Measurements from ENCODE around the gene CLK1.

The CLK1 gene

DNA sequence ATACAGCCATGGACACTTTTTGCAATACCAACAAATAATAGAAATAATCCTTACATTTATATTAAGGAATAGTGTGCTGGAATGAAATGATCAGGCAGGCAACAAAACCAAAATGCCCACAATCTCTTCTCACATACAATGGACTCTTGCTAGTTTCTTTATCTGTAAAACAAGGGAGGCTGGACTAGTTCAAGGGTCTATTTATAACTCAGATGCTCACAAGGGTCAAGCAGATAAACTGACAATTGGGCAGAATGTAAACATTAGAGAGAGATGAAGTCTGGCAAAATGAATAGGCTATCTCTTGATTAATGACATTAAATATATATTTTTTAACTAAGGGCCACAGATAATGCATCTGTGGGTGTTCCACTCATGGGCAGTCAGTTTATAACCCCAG is 13.0 kb upstream of the CLK1 start:
- TF ChIP-seq, protein P1, sequence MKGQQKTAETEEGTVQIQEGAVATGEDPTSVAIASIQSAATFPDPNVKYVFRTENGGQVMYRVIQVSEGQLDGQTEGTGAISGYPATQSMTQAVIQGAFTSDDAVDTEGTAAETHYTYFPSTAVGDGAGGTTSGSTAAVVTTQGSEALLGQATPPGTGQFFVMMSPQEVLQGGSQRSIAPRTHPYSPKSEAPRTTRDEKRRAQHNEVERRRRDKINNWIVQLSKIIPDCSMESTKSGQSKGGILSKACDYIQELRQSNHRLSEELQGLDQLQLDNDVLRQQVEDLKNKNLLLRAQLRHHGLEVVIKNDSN (IDR thresholded peaks at IDR 0.05), result no peak
- TF ChIP-seq EP300 (IDR thresholded peaks at IDR 0.05; ENCODE audit: borderline replicate concordance) (no peak), TCF12 (IDR thresholded peaks at IDR 0.05; ENCODE audit: low read depth) (no peak), NFIC (IDR thresholded peaks at IDR 0.05) (no peak), RAD21 (IDR thresholded peaks at IDR 0.05; ENCODE audit: low read depth) (no peak), TAF1 (IDR thresholded peaks at IDR 0.05; ENCODE audit: low read depth) (no peak), YY1 (IDR thresholded peaks at IDR 0.05; ENCODE audit: low read depth) (no peak), FOXM1 (IDR thresholded peaks at IDR 0.05; ENCODE audit: borderline replicate concordance, low read depth) (no peak), CREB1 (IDR thresholded peaks at IDR 0.05; ENCODE audit: low read depth) (no peak), EGR1 (IDR thresholded peaks at IDR 0.05) (no peak), CEBPB (IDR thresholded peaks at IDR 0.05) (no peak), ZBTB7A (IDR thresholded peaks at IDR 0.05; ENCODE audit: low read depth) (no peak), TEAD4 (IDR thresholded peaks at IDR 0.05) (no peak)
- TF ChIP-seq, protein P2, sequence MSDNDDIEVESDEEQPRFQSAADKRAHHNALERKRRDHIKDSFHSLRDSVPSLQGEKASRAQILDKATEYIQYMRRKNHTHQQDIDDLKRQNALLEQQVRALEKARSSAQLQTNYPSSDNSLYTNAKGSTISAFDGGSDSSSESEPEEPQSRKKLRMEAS (IDR thresholded peaks at IDR 0.05), result no peak
- TF ChIP-seq, protein P3, sequence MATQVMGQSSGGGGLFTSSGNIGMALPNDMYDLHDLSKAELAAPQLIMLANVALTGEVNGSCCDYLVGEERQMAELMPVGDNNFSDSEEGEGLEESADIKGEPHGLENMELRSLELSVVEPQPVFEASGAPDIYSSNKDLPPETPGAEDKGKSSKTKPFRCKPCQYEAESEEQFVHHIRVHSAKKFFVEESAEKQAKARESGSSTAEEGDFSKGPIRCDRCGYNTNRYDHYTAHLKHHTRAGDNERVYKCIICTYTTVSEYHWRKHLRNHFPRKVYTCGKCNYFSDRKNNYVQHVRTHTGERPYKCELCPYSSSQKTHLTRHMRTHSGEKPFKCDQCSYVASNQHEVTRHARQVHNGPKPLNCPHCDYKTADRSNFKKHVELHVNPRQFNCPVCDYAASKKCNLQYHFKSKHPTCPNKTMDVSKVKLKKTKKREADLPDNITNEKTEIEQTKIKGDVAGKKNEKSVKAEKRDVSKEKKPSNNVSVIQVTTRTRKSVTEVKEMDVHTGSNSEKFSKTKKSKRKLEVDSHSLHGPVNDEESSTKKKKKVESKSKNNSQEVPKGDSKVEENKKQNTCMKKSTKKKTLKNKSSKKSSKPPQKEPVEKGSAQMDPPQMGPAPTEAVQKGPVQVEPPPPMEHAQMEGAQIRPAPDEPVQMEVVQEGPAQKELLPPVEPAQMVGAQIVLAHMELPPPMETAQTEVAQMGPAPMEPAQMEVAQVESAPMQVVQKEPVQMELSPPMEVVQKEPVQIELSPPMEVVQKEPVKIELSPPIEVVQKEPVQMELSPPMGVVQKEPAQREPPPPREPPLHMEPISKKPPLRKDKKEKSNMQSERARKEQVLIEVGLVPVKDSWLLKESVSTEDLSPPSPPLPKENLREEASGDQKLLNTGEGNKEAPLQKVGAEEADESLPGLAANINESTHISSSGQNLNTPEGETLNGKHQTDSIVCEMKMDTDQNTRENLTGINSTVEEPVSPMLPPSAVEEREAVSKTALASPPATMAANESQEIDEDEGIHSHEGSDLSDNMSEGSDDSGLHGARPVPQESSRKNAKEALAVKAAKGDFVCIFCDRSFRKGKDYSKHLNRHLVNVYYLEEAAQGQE (IDR thresholded peaks at IDR 0.05; ENCODE audit: low read depth), result no peak

DNA sequence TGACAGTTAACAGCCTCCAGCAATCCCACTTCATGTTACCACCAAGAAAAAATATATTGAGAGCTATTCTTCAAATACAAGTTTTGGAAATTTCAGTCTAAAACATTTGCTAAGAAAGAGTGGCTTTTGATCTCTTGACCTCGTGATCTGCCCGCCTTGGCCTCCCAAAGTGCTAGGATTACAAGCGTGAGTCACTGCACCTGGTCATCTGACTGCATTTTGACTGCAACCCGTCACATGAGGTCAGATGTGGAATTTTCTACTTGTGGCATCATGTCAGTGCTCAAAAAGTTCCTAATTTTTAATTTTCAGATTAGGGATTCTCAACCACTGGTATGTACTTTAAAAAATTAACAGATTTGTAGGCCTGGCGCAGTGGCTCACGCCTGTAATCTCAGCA is 9.1 kb upstream of the CLK1 start:
- TF ChIP-seq TEAD4 (IDR thresholded peaks at IDR 0.05) (no peak), CEBPB (IDR thresholded peaks at IDR 0.05) (no peak), ZBTB7A (IDR thresholded peaks at IDR 0.05; ENCODE audit: low read depth) (no peak), TAF1 (IDR thresholded peaks at IDR 0.05; ENCODE audit: low read depth) (no peak), EP300 (IDR thresholded peaks at IDR 0.05; ENCODE audit: borderline replicate concordance) (no peak), RAD21 (IDR thresholded peaks at IDR 0.05; ENCODE audit: low read depth) (no peak), FOXM1 (IDR thresholded peaks at IDR 0.05; ENCODE audit: borderline replicate concordance, low read depth) (no peak), YY1 (IDR thresholded peaks at IDR 0.05; ENCODE audit: low read depth) (no peak), EGR1 (IDR thresholded peaks at IDR 0.05) (no peak), TCF12 (IDR thresholded peaks at IDR 0.05; ENCODE audit: low read depth) (no peak), CREB1 (IDR thresholded peaks at IDR 0.05; ENCODE audit: low read depth) (no peak), NFIC (IDR thresholded peaks at IDR 0.05) (no peak)
- TF ChIP-seq, protein P1 (IDR thresholded peaks at IDR 0.05), result no peak
- TF ChIP-seq, protein P3 (IDR thresholded peaks at IDR 0.05; ENCODE audit: low read depth), result no peak
- TF ChIP-seq, protein P2 (IDR thresholded peaks at IDR 0.05), result no peak

DNA sequence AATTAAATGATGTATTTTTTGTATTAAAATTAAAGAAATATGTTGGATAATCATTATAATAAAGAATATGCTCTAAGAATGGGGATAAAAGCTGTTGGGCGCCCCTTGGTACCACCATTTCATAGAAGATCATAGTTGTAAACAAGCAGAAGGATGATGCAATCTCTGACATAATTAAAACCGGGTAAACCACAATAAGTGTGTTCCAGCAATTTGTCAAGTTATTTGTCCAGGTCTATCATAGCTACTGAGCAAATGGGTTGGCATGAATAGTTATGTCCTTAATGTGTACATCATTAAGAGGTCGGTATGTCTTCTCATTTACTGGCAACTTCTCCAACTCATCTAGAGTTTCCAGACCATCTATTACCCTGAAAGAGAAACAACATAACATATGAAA is 6.7 kb upstream of the CLK1 start:
- TF ChIP-seq CEBPB (IDR thresholded peaks at IDR 0.05) (peak; percentile 13; the same call in 1 of the 2 replicates), TCF12 (IDR thresholded peaks at IDR 0.05; ENCODE audit: low read depth) (no peak), ZBTB7A (IDR thresholded peaks at IDR 0.05; ENCODE audit: low read depth) (no peak), NFIC (IDR thresholded peaks at IDR 0.05) (no peak)

DNA sequence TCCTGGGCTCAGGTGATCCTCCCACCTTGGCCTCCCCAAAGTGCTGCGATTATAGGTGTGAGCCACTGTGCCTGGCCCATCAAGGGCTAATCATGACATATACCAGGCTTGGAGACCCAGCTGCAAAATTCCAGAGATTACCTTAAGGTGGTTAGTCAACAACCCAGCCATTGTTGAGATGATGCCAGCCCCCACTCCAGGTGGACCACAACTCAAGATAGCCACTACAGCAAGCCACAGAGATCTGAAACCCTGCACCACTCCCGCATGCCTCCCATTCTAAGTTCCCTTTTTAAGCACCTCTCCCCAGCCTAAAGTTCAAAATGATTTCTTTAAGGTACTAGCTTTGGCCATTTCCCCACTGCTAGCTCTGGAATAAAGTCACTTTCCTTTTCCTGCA is 4.6 kb upstream of the CLK1 start:
- TF ChIP-seq, protein P3 (IDR thresholded peaks at IDR 0.05; ENCODE audit: low read depth), result no peak
- no peak for TF ChIP-seq NFIC (IDR thresholded peaks at IDR 0.05)
- TF ChIP-seq, protein P2 (IDR thresholded peaks at IDR 0.05), result no peak
- no peak for TF ChIP-seq TAF1 (IDR thresholded peaks at IDR 0.05; ENCODE audit: low read depth)
- no peak for TF ChIP-seq YY1 (IDR thresholded peaks at IDR 0.05; ENCODE audit: low read depth)
- TF ChIP-seq EP300 (IDR thresholded peaks at IDR 0.05; ENCODE audit: borderline replicate concordance), result no peak
- TF ChIP-seq FOXM1 (IDR thresholded peaks at IDR 0.05; ENCODE audit: borderline replicate concordance, low read depth), result no peak
- TF ChIP-seq TCF12 (IDR thresholded peaks at IDR 0.05; ENCODE audit: low read depth), result no peak
- TF ChIP-seq ZBTB7A (IDR thresholded peaks at IDR 0.05; ENCODE audit: low read depth), result no peak
- no peak for TF ChIP-seq RAD21 (IDR thresholded peaks at IDR 0.05; ENCODE audit: low read depth)
- no peak for TF ChIP-seq CEBPB (IDR thresholded peaks at IDR 0.05)
- TF ChIP-seq EGR1 (IDR thresholded peaks at IDR 0.05), result no peak
- TF ChIP-seq CREB1 (IDR thresholded peaks at IDR 0.05; ENCODE audit: low read depth), result no peak
- no peak for TF ChIP-seq TEAD4 (IDR thresholded peaks at IDR 0.05)
- TF ChIP-seq, protein P1 (IDR thresholded peaks at IDR 0.05), result no peak

Data from Ishikawa (cell line).